ENCODE data around the gene PZP. TPM values are rescaled to one million over a fixed set of nuclear protein-coding genes. Genes with fewer than 3 reads are reported as not detected.

The PZP gene
- total RNA-seq, 1 experiment from 2014 or later: not detected

GRCh38 chr12:9113296-9113986, 94.8 kb downstream of the PZP start:
- Histone ChIP-seq H3K14ac (ENCODE audit: insufficient read depth, low read length) (no peak overlapping the region), H3K23ac (ENCODE audit: insufficient read length, low read depth, low read length) (no peak overlapping the region), H3K27me3 (ENCODE audit: insufficient read depth, low read length) (no peaks in the 10 kb centered on the region), H4K5ac (ENCODE audit: insufficient read length, low read depth, low read length) (no peak overlapping the region), H3K18ac (ENCODE audit: insufficient read length, low read depth, low read length) (no peak overlapping the region), H2BK5ac (ENCODE audit: insufficient read length, low read length) (no peak overlapping the region), H3K4me2 (ENCODE audit: insufficient read depth, insufficient read length, low read length) (no peak overlapping the region), H4K8ac (replicated peaks; ENCODE audit: insufficient read length, low read depth, low read length) (no peak overlapping the region), H3K9ac (ENCODE audit: extremely low read depth, insufficient read length, low read length) (no peak overlapping the region), H3K23me2 (ENCODE audit: insufficient read length, low read depth, low read length, poor library complexity, severe bottlenecking) (no peaks in the 10 kb centered on the region), H2BK15ac (ENCODE audit: low read depth, low read length) (no peak overlapping the region), H2AFZ (ENCODE audit: low read length) (no peak overlapping the region), H3K56ac (ENCODE audit: insufficient read length, low read depth, low read length) (no peak overlapping the region), H4K91ac (ENCODE audit: insufficient read length, low read depth, low read length) (no peak overlapping the region), H2AK5ac (ENCODE audit: insufficient read length, low read length) (no peak overlapping the region), H2BK20ac (ENCODE audit: low read depth, low read length, poor library complexity, severe bottlenecking) (no peak overlapping the region), H3K27ac (ENCODE audit: insufficient read length, low read depth, low read length) (no peak overlapping the region), H3K4me1 (ENCODE audit: insufficient read depth, low read length) (peaks cover 4% of the 10 kb centered on the region; the same call in 1 of the 2 replicates), H2BK120ac (ENCODE audit: low read depth, low read length, poor library complexity, severe bottlenecking) (no peak overlapping the region), H3K9me3 (ENCODE audit: control insufficient read depth, low read depth, low read length) (no peaks in the 10 kb centered on the region), H3K4ac (ENCODE audit: low read depth, low read length) (no peak overlapping the region), H2BK12ac (ENCODE audit: insufficient read length, low read depth, low read length) (no peak overlapping the region), H3K79me2 (ENCODE audit: insufficient read depth, low read length) (no peaks in the 10 kb centered on the region), H4K20me1 (ENCODE audit: control insufficient read depth, insufficient read depth, insufficient read length) (no peaks in the 10 kb centered on the region), H3T11ph (ENCODE audit: low read length) (no peak overlapping the region), H3K79me1 (ENCODE audit: insufficient read depth, low read depth, low read length, poor library complexity, severe bottlenecking) (no peaks in the 10 kb centered on the region)
- Mint-ChIP-seq H3K4me1 (peaks cover 16 to 18% of the 10 kb centered on the region in 2 experiments), H3K4me3 (no peak overlapping the region), H3K27me3 (ENCODE audit: low read depth) (no peaks in the 10 kb centered on the region), H3K36me3 (ENCODE audit: insufficient read depth in 1 of 3, low read depth in 3 of 3) (no peaks in the 10 kb centered on the region), H3K27ac (no peak overlapping the region), H3K9me3 (no peaks in the 10 kb centered on the region)
- no CpG with 5 or more reads among the region's 7 CpGs for WGBS (ENCODE audit: extremely low coverage, insufficient read length, low lambda C conversion rate)
- no peak for DNase-seq
- TF ChIP-seq CTCF (conservative IDR thresholded peaks at IDR 0.05): no peak

Measured in H9 (cell line).